Fibroblast of lung (primary cell): ENCODE results near the gene SUPT3H. TPM values are rescaled to one million over a fixed set of nuclear protein-coding genes. Genes with fewer than 3 reads are reported as not detected.

Source experiments
- DNase-seq, 2 donors: peaks; one replicate each; pipeline versions ENCODE4 v3.0.0 to v3.0.0-alpha.2; 2010; ENCODE audit warnings: low read depth in 2 of 2
- H2AFZ ChIP-seq: 2 replicates; pipeline ENCODE4 v1.5.1; 2012; ENCODE audit warnings: low read length, control low read depth, inconsistent platforms
- H3K27ac ChIP-seq: 2 replicates; pipeline ENCODE4 v1.5.1; 2011; ENCODE audit warnings: low read length, control low read depth; ENCODE audit not compliant: insufficient read depth
- H3K27me3 ChIP-seq: 2 replicates; pipeline ENCODE4 v1.5.1; 2011; ENCODE audit warnings: mild to moderate bottlenecking, low read length; ENCODE audit not compliant: control insufficient read depth, insufficient read depth
- H3K36me3 ChIP-seq: 2 replicates; pipeline ENCODE4 v1.5.1; 2011; ENCODE audit warnings: low read length; ENCODE audit not compliant: control insufficient read depth, insufficient read depth
- H3K4me1 ChIP-seq: 2 replicates; pipeline ENCODE4 v1.5.1; 2011; ENCODE audit warnings: low read length; ENCODE audit not compliant: control insufficient read depth, insufficient read depth; ENCODE audit errors: extremely low read depth
- H3K4me2 ChIP-seq: 2 replicates; pipeline ENCODE4 v1.5.1; 2011; ENCODE audit warnings: low read length, control low read depth; ENCODE audit not compliant: insufficient read depth; ENCODE audit errors: extremely low read depth
- H3K4me3 ChIP-seq, 4 experiments: fragments of 200-600 bp in 1 of 4; sonication (generic) in 1 of 4; replicated peaks in 1 of 4; 2 replicates each; pipeline ENCODE4 v1.5.1; 2011 to 2016; ENCODE audit warnings: low read length in 4 of 4, low read depth in 3 of 4, mild to moderate bottlenecking in 3 of 4, control low read depth in 2 of 4, inconsistent platforms in 1 of 4, mixed read lengths in 1 of 4; ENCODE audit not compliant: insufficient read depth in 1 of 4; ENCODE audit errors: control extremely low read depth in 1 of 4
- H3K79me2 ChIP-seq: 2 replicates; pipeline ENCODE4 v1.5.1; 2012; ENCODE audit warnings: mild to moderate bottlenecking, low read length, inconsistent platforms; ENCODE audit not compliant: control insufficient read depth, insufficient read depth
- H3K9ac ChIP-seq: 2 replicates; pipeline ENCODE4 v1.5.1; 2011; ENCODE audit warnings: mild to moderate bottlenecking, low read length, control low read depth; ENCODE audit not compliant: insufficient read depth
- H3K9me3 ChIP-seq: 2 replicates; pipeline ENCODE4 v1.5.1; 2012; ENCODE audit warnings: low read depth, low read length; ENCODE audit not compliant: control insufficient read depth, insufficient read depth
- H4K20me1 ChIP-seq: 2 replicates; pipeline ENCODE4 v1.5.1; 2011; ENCODE audit warnings: low read length; ENCODE audit not compliant: control insufficient read depth, insufficient read depth; ENCODE audit errors: extremely low read depth
- EZH2 ChIP-seq: IDR thresholded peaks from 2 replicates; pipeline ENCODE4 v1.5.1; 2012; ENCODE audit warnings: low read length, control low read depth, mild to moderate bottlenecking; ENCODE audit errors: missing control alignments
- polyA plus RNA-seq, 2 donors: library from polyadenylated mRNA; depleted of rRNA in 1 of 2; stranded (reverse) in 1 of 2; unstranded in 1 of 2; fragments of >200 nt; gene quantifications; 2 replicates each; pipeline ENCODE4 v1.2.1, GENCODE V29; 2011 to 2012; ENCODE audit warnings: missing spikeins in 1 of 2
- total RNA-seq: library from RNA; depleted of rRNA; stranded (reverse); fragments of >200 nt; gene quantifications from 2 replicates; pipeline ENCODE4 v1.2.1, GENCODE V29; 2014
- TF ChIP-seq, protein P1 (sequence below), 2 donors: IDR thresholded peaks in 1 of 2; conservative IDR thresholded peaks in 1 of 2; 1 replicate in 1 of 2; 2 replicates in 1 of 2; pipeline ENCODE4 v1.5.1; 2011 to 2012; ENCODE audit warnings: low read length in 2 of 2, control low read depth in 1 of 2, inconsistent platforms in 1 of 2, low read depth in 1 of 2, mild to moderate bottlenecking in 1 of 2

The SUPT3H gene
- total and polyA plus RNA-seq, 2 donors (not counting 1 experiment from before 2014, with no cell fraction given) = 8.3 to 8.5 TPM

DNA sequence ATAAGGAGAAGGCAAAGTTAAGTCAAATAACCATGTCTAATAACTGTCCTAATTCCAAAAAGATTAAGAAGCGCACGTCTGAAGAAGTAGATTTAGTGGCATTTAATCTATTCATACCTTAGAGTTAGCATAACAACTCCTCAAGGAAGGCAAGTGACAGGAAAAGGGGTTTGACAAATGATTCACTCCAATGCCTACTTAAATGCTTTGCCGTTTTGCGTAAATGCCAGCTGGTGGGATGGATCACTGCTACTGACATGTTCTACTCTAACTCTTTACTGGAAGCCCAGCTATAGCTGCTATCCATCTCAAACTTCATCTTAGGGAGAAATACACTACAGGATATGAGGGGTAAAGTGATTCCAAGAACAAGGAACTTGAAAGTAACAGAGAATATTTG is 396.9 kb downstream of the SUPT3H start:
- Histone ChIP-seq H3K36me3 (no peaks in the 10 kb centered on the region), H3K9ac (no peak overlapping the region), H3K4me2 (no peak overlapping the region), H3K4me1 (no peaks in the 10 kb centered on the region), H3K79me2 (no peaks in the 10 kb centered on the region), H3K27ac (no peak overlapping the region), H3K9me3 (no peaks in the 10 kb centered on the region), H4K20me1 (no peaks in the 10 kb centered on the region), H2AFZ (no peak overlapping the region), H3K27me3 (no peaks in the 10 kb centered on the region), H3K4me3 (no peak overlapping the region)
- TF ChIP-seq, protein P1, sequence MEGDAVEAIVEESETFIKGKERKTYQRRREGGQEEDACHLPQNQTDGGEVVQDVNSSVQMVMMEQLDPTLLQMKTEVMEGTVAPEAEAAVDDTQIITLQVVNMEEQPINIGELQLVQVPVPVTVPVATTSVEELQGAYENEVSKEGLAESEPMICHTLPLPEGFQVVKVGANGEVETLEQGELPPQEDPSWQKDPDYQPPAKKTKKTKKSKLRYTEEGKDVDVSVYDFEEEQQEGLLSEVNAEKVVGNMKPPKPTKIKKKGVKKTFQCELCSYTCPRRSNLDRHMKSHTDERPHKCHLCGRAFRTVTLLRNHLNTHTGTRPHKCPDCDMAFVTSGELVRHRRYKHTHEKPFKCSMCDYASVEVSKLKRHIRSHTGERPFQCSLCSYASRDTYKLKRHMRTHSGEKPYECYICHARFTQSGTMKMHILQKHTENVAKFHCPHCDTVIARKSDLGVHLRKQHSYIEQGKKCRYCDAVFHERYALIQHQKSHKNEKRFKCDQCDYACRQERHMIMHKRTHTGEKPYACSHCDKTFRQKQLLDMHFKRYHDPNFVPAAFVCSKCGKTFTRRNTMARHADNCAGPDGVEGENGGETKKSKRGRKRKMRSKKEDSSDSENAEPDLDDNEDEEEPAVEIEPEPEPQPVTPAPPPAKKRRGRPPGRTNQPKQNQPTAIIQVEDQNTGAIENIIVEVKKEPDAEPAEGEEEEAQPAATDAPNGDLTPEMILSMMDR (conservative IDR thresholded peaks at IDR 0.05 in 1 of 2, IDR thresholded peaks at IDR 0.05 in 1 of 2; ENCODE audit: low read depth in 1 of 2, low read length in 2 of 2) = no peak
- TF ChIP-seq EZH2 = no peak
- DNase-seq = no peak

DNA sequence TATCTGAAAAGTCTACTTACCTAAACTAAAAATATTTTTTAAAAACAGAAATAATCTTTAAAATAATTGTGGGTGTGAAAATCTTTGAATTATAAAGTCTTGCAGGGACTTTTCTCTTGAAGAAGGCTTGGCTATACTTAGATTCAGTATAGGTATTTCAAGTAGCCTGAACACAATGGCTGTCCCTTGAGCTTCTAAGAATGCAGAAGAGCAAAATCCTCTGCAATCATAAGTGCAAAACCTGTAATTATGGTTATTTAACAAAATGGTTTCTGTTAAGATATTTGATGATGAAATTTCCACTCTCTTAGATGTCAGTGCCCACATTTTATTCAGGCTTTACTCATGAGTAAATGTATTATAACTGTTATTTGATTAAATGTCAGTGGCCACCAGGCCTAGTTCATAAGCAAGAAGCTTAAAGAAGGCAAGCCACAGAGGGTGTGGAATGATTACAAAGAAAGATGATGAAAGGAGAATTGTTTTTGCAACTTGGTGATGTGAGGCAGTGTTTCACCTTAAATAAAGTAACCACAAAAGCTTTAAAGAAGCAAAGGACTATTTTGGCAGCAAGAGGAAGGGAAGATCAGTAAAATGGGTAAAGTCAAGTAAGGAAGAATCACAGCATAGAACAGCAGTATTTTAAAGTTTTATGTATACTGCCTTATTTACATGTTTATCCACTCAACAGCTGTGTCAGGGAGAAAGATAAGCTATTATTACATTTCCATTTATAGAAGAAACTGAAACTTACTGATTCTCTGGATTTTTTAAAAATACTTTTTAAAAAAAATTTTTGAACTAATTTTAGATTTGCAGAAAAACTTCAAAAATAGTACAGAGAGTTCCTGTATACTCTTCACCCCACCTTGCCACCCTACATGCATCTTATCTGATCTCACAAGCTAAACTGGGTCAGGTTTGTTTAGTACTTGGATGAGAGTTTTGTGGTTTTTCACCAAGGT is 400.8 kb downstream of the SUPT3H start:
- peak; percentile 26 to 65 for DNase-seq
- TF ChIP-seq, protein P1 (conservative IDR thresholded peaks at IDR 0.05 in 1 of 2, IDR thresholded peaks at IDR 0.05 in 1 of 2; ENCODE audit: low read depth in 1 of 2, low read length in 2 of 2) = no peak
- TF ChIP-seq EZH2 = no peak

DNA sequence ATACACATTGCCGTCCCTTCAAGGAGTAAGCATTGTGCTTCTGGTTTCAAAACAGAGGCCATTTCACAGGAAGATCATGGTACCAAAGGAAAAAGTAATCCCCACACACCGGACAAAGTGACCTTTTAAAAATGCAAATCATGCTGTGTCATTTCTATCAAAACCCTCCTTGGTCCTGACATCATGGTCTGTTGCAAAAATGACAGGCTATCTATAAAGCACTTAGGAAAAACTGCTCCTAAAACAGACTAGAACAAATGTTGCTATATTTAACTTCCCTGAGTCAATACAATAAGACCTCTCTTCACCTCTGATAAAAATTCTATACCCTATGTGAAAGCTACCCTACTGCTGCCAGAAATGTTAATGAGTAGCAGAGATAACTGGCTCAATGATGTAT is 403.2 kb downstream of the SUPT3H start:
- H2AFZ ChIP-seq = no peak overlapping the region
- no peak overlapping the region for H3K9ac ChIP-seq
- H3K4me1 ChIP-seq = no peaks in the 10 kb centered on the region
- no peaks in the 10 kb centered on the region for H3K36me3 ChIP-seq
- no peak overlapping the region for H3K4me2 ChIP-seq
- H3K27me3 ChIP-seq = no peaks in the 10 kb centered on the region
- H3K9me3 ChIP-seq = no peaks in the 10 kb centered on the region
- H4K20me1 ChIP-seq = no peaks in the 10 kb centered on the region
- no peak overlapping the region for H3K27ac ChIP-seq
- H3K4me3 ChIP-seq = no peak overlapping the region
- H3K79me2 ChIP-seq = no peaks in the 10 kb centered on the region
- TF ChIP-seq EZH2 = no peak
- TF ChIP-seq, protein P1 (conservative IDR thresholded peaks at IDR 0.05 in 1 of 2, IDR thresholded peaks at IDR 0.05 in 1 of 2; ENCODE audit: low read depth in 1 of 2, low read length in 2 of 2) = no peak
- DNase-seq = no peak

More for the DNA sequence above, 400.8 kb downstream of the SUPT3H start:
- no peaks in the 10 kb centered on the region for H3K27me3 ChIP-seq
- no peak overlapping the region for H3K27ac ChIP-seq
- H3K4me2 ChIP-seq = no peak overlapping the region
- no peaks in the 10 kb centered on the region for H4K20me1 ChIP-seq
- no peaks in the 10 kb centered on the region for H3K36me3 ChIP-seq
- H3K4me3 ChIP-seq = no peak overlapping the region
- no peak overlapping the region for H3K9ac ChIP-seq
- no peaks in the 10 kb centered on the region for H3K79me2 ChIP-seq
- no peaks in the 10 kb centered on the region for H3K9me3 ChIP-seq
- H3K4me1 ChIP-seq = no peaks in the 10 kb centered on the region
- no peak overlapping the region for H2AFZ ChIP-seq
